Measurements from ENCODE around the gene NCS1.

NCS1 gene

DNA sequence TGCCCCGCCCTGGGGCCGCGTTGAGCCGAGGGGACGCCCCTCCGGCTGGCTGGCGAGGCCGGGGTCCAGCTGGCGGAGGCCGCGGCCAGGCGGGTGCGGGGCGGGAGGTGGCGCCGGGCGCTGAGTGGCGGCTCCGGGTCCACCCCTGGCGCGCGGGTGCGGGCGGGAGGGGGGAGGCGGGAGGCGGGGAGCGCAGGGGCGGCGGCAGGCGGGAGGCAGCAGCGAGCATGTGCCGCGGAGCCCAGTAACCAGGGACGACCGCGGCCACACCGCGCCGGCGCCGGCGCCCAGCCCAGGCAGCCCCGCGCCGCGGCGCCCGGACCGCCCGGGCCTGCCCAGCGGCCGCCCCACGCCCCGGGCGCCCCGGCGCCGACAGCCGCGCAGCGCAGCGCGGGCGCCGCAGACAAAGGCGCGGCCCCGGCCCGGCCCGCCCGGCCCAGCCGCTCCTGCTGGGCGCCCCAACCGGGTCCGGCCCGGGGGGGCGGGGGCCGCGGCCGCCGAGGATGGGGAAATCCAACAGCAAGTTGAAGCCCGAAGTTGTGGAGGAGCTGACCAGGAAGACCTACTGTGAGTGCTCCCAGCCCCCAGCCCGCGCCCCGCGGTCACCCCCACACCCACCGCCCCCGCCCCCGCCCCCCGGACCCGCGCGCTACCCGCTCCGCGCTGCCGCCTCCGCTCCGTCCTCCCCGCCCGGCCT, at the start of gene NCS1:
TSS of gene NCS1 (plus strand) at position 244 of the 697 bp plus-strand sequence. CDS start at position 504, 260 bp downstream.
- peak; percentile 98 for DNase-seq

DNA sequence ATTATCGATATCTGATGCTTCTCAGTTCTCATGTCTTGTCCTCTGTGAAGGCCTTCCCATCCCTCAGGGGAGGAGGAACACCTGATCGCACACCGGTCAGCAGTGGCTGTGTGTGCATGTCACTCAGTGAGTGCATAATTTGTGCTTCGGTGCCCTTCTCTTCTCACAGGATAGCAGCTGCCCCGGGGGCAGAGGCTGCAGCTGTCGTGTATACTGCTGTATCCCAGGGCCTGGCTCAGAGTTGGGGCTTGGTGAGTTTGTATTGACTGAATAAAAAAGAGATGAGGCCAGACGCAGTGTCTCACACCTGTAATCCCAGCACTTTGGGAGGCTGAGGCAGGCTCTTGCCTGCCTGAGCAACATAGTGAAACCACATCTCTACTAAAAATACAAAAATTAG, 49.7 kb upstream of the NCS1 start:
- DNase-seq: no peak

DNA sequence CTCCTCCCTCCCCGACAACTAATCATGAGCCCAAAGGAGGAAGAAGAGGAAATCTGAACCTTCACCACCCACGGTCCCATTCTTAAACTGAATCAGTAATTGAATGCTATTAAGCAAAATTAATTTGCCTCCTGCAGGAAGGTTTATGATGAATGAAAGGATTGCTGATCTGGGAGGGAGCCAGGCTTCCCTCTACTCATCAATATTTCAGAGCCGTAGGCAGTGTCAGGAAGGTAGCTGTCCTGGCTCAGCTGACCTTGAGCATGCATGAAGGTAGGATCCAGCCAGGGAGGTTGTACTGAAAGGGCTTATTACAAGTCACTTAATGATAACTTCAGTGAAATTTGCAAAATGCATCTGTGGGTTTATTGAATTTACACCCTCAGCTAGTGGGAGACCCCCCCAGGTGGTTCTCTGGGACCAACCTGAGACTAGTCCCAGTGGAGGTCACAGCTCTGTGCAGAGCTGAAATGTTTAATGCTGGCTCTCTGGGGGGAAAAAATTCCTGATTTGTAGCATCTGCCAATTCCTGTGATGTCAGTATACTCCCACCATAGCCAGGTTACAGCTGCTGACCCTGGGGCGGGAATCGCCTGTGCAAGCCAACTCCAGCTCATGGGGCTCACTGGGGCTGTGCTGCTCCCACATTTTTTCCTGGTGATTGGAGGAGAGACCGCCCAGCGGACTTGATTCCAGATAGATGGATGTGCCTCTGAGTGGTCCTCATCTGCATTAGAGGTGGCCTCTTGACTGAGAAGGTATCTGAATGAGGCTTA, 47.9 kb upstream of the NCS1 start:
- no peak for DNase-seq

DNA sequence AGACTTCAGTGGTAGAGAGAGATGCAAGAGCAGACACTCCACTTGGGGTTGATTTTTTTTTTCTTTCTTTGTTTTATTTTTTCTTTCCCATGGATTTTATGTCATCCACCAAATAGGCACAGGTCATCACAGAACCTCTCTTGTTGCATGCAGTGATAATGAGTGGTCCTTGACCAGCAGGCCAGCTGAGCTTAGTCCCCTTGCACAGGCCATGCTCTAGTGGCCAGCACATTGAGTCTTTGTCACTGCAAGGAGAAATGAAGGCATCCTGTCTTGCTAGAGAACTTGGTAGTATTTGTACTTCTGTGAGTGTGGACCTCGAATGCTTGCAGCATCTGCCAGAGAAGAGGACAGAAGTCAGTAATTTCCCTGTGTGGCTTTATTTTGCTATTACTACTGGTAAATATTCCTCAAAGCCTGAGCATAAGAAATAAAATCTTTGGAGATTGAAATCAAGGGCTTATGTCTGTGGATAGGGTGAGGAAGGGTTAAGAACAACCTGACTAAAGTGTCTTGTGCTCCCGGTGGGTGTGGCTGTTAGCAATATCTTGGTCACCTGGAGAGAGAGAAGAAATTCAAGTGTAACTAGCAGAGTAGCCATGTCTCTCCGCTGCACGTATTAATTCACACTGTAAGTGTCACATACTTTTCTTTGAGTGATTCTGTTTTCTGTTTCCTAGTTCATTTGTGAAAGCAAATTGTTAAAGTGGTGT, 45.3 kb upstream of the NCS1 start:
- DNase-seq: no peak

GRCh38 chr9:130128251-130128650, 44.0 kb upstream of the NCS1 start:
- DNase-seq: no peak

DNA sequence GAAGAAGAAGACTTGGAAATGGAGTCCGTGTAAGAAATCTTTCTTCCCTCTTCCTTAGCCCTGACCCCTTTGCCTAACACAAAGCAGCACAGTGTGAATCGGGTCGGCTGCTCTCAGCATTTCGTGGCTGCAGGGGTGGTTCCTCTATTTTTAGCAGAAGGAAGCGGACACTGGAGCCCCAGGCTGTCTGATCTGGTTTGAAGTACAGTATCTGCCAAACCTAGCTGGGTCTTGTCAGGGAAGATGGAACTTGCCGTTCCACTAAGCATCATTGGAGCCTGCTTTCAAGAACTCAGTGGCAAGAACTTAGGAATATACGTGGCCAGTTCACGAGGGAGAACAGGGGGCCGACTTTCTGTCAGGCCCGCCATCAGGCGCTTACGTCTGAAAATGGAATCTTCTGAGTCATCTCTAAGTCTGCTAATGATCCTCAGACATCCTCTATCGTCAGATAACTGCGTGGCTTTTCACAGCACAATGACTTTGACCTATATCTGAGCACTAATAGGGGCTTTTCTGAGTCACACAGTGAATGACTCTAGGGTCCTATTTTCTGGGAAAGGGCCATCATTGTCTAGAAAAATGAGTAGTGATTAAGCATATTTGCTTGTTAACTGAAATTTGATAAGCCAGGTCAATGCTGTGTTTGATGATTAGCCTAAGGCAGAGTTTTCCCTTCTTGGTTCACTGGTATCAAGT, 43.3 kb upstream of the NCS1 start:
- no peak for DNase-seq

DNA sequence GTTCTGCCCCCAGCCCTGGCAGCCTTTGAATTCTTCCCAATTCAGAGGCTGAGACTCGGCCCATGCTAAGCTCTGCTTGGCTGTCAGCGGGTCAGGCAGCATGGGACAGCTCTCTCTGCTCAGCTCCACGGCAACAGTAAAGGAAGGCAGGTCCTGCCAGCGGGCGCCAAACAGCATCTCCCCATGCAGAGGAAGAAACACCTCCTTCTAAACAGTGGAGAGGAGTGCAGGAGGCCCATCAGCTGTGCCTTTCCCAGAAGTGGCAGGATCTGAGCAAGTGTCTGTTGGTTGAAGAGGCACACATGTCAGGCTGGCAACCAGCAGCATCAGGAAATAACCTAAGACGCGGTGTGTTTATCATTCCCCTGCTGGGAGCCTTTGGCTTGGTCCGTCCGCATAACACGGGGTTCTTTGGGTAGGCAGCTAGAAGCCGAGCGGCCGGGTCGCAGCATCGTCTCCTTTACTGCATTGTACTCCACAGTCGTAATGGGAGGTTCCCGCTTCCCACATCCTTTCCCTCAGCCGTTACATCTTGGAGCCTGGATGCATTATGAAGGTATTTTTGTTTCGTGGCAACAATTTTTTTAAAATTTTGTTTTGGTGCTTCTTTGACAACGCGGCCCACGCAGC, 42.7 kb upstream of the NCS1 start:
- DNase-seq: no peak

DNA sequence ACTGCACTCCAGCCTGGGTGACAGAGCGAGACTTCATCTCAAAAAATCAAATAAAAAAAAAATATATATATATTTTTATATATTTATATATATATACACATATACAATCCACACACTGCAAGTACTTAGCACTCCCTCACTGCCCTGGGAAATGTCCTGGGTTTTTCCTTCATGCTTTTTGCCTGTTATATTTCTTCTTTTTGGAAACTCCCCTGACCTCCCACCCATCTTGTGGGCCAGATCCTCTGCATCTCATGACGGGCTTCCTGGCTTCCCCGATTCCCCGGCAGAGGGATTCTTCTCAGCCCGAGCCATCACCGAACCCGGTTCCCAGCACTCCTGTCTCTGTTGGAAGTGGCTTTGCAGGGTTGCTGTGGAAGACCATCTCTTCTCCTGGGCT, 39.5 kb upstream of the NCS1 start:
- DNase-seq: no peak

GRCh38 chr9:130137081-130137640, 35.0 kb upstream of the NCS1 start:
- DNase-seq: no peak

- no peak for DNase-seq
These were observed 34.5 kb upstream of the NCS1 start for GRCh38 chr9:130137641-130138081.

DNA sequence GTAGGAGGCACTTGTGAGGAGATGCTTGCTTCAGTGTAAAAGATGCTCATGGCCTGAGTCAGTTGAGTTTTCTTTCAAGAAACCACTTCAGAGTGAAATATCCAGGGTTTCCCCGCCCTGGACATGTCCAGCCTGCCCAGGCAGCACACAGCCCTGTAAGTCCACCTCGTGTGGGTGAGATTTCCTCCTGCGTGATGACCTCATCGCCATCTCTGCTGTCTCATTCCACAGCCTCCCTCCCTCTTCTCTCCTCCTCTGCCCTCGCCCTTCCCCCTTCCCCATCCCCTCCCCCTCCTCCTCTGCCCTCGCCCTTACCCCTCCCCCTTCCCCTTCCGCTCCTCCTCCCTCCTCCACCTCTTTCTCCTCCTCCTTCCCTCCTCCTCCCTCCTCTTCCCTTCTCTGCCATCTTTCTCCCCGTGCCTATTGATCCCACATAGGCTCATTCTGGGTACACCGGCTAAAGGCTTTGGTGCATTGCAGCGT, 34.0 kb upstream of the NCS1 start:
- DNase-seq: no peak

DNA sequence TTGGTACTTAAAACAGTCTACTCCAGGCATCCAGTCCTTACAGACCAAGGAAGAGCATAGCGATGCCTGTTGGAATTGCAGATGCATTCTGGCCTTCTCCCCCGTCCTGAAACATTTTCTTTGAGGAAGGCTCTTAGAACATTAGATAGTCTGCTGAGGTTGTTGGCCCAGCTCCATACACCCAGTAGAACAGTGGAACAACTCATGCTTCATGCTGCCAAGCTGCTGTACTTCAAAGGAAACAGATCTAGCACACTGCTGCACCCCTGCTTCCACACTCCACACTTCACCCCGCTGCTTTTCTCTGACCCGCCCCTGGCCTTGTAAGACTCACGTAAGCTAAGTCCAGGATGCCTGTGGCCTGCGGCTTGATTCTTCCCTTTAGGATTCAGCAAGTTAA, 33.4 kb upstream of the NCS1 start:
- DNase-seq: no peak

- no peak for DNase-seq
These were observed 33.0 kb upstream of the NCS1 start for GRCh38 chr9:130139251-130139650.

- DNase-seq: no peak
These were observed 31.5 kb upstream of the NCS1 start for GRCh38 chr9:130140706-130141105.

- DNase-seq: no peak
These were observed 30.1 kb upstream of the NCS1 start for GRCh38 chr9:130142056-130142455.

GRCh38 chr9:130142641-130143040, 29.6 kb upstream of the NCS1 start:
- DNase-seq: no peak

- no peak for DNase-seq
These were observed 28.8 kb upstream of the NCS1 start for GRCh38 chr9:130143279-130143893.

GRCh38 chr9:130143958-130144366, 28.2 kb upstream of the NCS1 start:
- DNase-seq: no peak

DNA sequence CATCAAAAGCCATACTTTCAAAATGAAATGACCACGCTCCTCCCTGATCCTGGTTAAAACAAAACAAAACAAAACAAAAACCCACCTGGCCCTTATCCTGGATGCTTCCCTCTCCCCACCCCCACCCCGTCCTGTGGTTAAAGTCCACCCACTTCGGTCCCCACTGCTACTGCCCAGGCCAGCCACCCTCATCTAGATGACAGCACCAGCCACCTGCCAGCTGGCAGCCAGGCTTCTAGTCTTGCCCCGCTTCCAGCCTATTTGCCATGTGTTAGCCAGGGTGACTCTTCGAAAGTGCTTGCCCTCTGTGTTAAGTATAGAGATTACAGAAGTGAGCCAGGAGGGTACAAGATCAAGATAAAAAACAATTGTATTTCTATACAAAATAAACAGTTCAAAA, 27.5 kb upstream of the NCS1 start:
- no peak for DNase-seq

GRCh38 chr9:130145658-130146057, 26.5 kb upstream of the NCS1 start:
- no peak for DNase-seq

DNA sequence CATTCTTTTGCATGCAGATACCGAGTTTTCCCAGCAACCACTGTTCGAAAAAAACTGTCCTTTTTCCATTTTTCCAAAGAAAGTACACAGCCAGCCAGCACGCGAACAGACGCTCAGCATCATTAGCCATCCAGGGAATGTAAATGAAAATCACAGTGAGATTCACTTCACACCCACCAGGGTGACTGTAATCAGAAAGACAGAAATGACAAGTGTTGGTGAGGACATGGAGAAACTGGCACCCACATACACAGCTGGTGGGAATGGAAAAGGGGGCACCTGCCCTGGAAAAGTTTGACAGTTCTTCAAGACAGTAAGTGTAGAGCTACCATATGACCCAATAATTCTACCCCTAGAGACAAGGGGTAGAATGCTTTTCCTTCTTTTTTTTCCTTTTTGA, 25.0 kb upstream of the NCS1 start:
- no peak for DNase-seq

DNA sequence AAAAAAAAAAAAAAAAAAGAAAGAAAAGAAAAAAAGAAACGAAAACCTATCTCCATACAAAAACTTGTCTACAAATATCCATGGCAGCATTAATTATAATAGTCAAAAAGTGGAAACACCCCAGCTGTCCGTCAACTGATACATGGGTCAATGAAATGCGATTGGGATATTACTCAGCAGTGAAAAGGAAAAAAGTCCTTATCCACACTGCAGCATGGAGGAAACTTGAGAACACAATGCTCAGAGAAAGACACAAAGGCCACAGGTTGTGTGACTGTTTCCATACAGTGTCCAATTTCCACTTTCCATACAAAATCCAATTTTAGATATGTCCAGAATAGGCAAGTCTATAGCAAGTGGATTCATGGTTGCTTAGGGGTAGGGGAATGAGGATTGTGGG, 24.3 kb upstream of the NCS1 start:
- DNase-seq: no peak

Measured in 8988T (cell line).